Measurements from ENCODE around the gene CLHC1. TPM values are rescaled to one million over a fixed set of nuclear protein-coding genes. Genes with fewer than 3 reads are reported as not detected.
"Not testable (repeated sequence)": the region's sequence is repeated elsewhere in the genome, so short reads cannot be mapped to it uniquely, and the experiment has no call there.

Gene CLHC1
- total and polyA plus RNA-seq, 5 experiments from 2014 or later = 1.8 to 34.2 (median 3.5) TPM

DNA sequence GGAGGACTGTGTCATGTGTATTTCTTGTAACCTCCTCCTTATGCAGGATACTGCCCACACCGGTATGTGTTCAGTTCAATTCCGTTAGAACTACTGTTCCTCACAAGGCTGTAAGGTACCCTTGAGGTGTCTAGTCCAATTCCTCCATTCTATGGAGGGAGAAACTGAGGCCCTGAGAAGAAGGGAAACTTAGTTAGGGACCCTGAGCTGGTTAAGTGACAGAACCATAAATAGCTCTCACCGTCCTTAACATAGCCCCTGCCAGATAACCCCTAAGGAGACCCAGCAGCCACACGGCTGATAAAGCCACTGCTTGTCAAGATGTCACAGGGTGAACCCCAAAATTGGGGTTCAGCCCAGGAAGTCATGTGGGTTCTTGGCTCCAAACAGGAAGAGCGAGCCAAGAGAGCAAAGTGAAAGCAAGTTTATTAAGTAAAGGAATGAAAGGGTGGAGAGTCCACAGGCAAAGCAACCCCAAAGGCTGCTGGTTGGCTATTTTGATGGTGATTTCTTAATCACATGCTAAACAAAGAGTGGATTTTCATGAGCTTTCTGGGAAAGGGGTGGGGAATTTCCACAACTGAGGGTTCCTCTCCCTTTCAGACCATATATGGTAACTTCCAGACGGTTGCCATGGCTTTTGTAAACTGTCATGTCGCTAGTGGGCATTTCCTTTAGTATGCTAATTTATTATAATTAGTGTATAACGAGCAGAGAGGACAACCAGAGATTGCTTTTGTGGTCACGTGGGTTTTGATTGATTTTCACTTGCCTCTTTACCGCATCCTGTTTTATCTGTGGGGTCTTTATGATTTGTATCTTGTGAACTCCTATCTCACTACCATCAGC is 98.4 kb downstream of the CLHC1 start:
- peak overlapping the region; percentile 73 to 94 (median 90) for H3K4me3 Mint-ChIP-seq
- H3K4me1 Mint-ChIP-seq = peaks cover 20 to 47% (median 40%) of the 10 kb centered on the region in 4 donors
- H3K9me3 Mint-ChIP-seq = peaks cover 0 to 2% (median 0%) of the 10 kb centered on the region in 9 donors
- POLR2A ChIA-PET = interaction anchor here (1.0 to 2.3 kb wide), 5 partner anchors 11 to 85 kb away, joined by 3 to 19 read pairs (median 3); partner anchors contain the start of gene RTN4
- no peaks in the 10 kb centered on the region for H3K36me3 Mint-ChIP-seq
- H3K27ac Mint-ChIP-seq = peak overlapping the region; percentile 89 to 98 (median 97)
- DNase-seq = peak in 9 of 10 donors; percentile 15 to 81 (median 69)
- H3K27me3 Mint-ChIP-seq = no peaks in the 10 kb centered on the region
- peak; percentile 91 to 92 for ATAC-seq

DNA sequence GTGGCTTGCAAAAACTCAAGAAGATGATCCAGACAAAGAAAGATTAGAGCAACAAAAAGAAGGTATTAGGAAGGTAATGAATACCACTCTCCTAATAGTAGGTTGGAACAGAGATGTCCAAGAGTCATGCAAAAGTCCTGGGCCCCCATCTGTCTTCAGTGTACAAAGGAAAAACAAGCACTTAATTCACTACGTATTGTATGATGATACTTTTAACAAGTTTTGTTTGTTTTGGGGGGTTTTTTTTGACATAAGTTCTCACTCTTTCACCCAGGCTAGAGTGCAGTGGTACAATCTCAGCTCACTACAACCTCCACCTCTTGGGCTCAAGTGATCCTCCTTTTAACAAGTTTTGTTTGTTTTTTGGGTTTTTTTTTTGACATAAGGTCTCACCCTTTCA is 101.2 kb downstream of the CLHC1 start:
- Mint-ChIP-seq H3K9me3 (peaks cover 0 to 2% (median 0%) of the 10 kb centered on the region in 9 donors), H3K36me3 (no peaks in the 10 kb centered on the region), H3K4me3 (no peak overlapping the region), H3K27ac (peak overlapping the region in 8 of 10 donors; percentile 5 to 86 (median 37)), H3K4me1 (peaks cover 16 to 30% (median 23%) of the 10 kb centered on the region in 4 donors), H3K27me3 (no peaks in the 10 kb centered on the region)
- DNase-seq (no peak), ATAC-seq (no peak)
- POLR2A ChIA-PET = interaction anchor here (0.7 kb wide), 1 partner anchor 81 kb away, joined by 3 read pairs; the partner anchor contains the start of gene RTN4

DNA sequence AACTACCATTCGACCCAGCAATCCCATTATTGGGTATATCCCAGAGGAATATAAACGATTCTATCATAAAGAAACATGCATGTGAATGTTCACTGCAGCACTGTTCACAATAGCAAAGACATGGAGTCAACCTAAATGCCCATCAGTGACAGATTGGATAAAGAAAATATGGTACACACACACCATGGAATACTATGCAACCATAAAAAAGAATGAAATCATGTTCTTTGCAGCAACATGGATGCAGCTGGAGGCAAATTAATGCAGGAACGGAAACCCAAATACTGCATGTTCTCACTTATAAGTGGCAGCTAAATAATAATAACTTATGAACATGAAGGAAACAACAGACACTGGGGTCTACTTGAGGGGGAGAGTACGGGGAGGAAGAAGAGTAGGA is 105.5 kb downstream of the CLHC1 start:
- ATAC-seq, H3K9me3 Mint-ChIP-seq, H3K4me1 Mint-ChIP-seq, POLR2A ChIA-PET, H3K27ac Mint-ChIP-seq, H3K4me3 Mint-ChIP-seq, H3K36me3 Mint-ChIP-seq, H3K27me3 Mint-ChIP-seq, DNase-seq: not testable (repeated sequence)

Other genes with a start within 250 kb of the CLHC1 start
- 10 to 100 TPM; 68.3 to 69.3 TPM for gene RTN4, start 181.8 kb downstream of the CLHC1 start, total RNA-seq
- gene RTN4, start 181.8 kb downstream of the CLHC1 start, polyA plus RNA-seq = 10 to 100 TPM; 68.0 to 77.1 (median 74.2) TPM
- gene RPS27A, start 395 bp upstream of the CLHC1 start, total RNA-seq = 1,000 to 10,000 TPM; 2,217 to 2,293 TPM
- gene RPS27A, start 395 bp upstream of the CLHC1 start, polyA plus RNA-seq = 1,000 to 10,000 TPM; 3,712 to 4,384 (median 4,215) TPM
- gene MTIF2, start 36.9 kb upstream of the CLHC1 start, total RNA-seq = 10 to 100 TPM; 41.3 to 44.2 TPM
- gene MTIF2, start 36.9 kb upstream of the CLHC1 start, polyA plus RNA-seq = 10 to 100 TPM; 15.6 to 20.6 (median 16.8) TPM
- gene CCDC88A, start 187.6 kb upstream of the CLHC1 start, total RNA-seq = 10 to 100 TPM; 23.1 to 26.1 TPM
- gene CCDC88A, start 187.6 kb upstream of the CLHC1 start, polyA plus RNA-seq = 1 to 10 TPM in 2 of 3 donors, under 1 TPM in 1; 0.87 to 5.0 (median 4.1) TPM